Measurements from ENCODE around the gene GLB1L.
"Not testable (repeated sequence)": the region's sequence is repeated elsewhere in the genome, so short reads cannot be mapped to it uniquely, and the experiment has no call there.

GRCh38 chr2:219287116-219287440, 41.8 kb upstream of the GLB1L start:
- TF ChIP-seq CTCF (IDR thresholded peaks at IDR 0.05; ENCODE audit: low read length); EZH2 (optimal IDR thresholded peaks at IDR 0.05; ENCODE audit: low read depth, low read length); EZH2phosphoT487 (IDR thresholded peaks at IDR 0.05; ENCODE audit: low read length): not testable (repeated sequence)

All from MM.1S (cell line).